HL-60/S4 (cell line): ENCODE data around the gene VPS35.
"Not testable (repeated sequence)": the region's sequence is repeated elsewhere in the genome, so short reads cannot be mapped to it uniquely, and the experiment has no call there.

Experiments used
- in situ Hi-C: fragments of 300-500 bp; cut with MboI; formaldehyde crosslinking; loops from 2 replicates; pipeline ENCODE4 v1.14.3; 2022; ENCODE audit warnings: low sequenced_read_pairs

Gene VPS35

DNA sequence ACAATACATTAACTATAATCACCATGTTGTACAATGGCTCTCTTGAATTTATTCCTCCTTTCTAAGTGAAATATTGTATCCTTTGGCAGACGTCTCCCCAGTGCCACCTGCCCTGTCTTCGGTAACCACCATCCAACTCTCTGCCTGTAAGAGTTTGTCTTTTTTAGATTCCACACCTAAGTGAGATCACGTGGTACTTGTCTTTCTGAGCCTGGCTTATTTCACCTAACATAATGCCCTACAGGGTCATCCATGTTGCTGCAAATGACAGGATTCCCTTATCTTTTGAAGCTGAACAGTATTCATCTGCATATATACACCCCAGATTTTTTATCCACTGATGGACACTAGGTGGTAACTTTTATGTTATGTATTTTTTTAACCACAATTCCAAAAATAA, 24.7 kb upstream of the VPS35 start:
- in situ Hi-C loops = no loop called here

DNA sequence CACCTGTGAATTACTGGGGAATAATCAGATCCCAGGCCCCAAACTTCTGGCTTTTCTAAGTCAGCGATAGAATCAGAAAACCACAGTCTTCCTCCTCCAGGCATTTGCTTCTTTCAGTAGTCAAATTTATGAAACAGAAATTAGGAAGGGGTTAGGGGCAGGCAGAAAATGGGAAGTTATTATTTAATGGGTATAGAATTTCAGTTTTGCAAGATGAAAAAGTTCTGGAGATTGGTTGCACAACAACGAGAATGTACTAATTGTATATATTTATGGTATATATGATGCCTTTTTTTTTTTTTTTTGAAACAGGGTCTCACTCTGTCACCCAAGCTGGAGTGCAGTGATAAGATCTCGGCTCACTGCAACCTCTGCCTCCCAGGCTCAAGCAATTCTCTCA, 23.9 kb upstream of the VPS35 start:
- in situ Hi-C loops = no loop called here

DNA sequence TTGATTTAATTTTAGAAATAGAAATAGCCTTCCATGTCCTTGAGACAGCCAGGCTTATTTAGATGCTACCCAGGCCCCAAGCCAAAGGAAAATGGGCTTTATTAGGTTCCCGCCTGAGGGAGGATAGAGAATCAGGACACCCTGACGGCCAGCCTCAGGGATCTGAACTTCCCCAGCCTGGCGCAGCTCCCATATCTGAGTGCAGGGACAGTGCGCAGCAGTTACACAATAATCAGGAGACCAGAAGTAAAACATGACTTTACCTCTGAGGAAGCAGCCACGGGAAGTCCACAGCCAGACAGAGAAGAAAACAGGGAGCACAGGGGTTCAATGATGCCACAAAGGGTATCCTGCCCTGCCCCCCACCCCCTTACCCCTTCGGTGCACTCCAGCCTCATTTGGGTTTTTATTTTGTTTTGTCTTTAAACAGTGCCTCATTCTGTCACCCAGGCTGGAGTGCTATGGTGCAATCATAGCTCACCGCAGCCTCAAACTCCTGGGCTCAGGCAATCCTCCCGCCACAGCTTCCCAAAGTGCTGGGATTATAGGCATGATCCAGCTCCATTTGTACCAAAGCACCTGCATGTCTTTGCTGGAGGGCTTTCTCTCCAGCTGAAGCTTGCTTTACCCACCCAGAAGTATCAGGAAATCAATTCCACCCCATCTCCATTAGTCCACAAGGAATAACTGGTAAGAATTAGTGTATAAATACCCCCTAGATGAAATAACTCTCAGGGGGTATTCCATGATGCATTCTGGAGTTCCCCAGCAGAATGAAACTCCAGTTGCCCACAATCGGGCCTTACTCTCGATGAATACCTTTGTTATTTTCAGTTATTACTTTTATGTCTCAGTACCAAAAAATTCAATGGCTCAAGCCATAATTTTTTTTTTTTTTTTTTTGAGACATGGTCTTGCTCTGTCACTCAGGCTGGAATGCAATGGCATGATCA, 22.4 kb upstream of the VPS35 start:
- in situ Hi-C loops = no loop called here

DNA sequence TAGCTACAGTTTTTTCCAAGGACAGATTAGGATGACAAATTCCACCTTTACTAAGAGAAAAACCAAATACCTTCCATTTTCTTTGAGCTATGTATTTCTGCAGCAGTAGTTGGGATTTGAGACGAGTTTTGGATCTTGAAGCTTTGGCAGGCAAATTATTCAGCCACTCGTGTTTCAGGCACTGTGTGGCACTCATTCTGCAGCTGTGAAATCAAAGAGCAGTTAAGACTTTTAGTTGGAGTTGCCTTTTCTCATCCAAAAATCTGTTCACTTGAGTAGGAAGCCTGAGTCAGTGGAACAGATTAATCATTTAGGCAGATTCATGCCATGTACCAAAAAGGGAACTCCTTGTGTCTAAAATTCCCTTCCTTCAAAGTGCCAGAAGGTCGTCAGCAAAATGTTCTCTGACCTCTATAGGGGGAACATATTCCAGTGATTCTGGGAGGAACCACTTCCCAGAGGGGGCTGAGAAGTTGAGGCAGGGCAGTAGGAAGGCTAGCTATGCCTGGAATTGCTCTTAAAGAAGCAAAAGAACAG, 20.6 kb upstream of the VPS35 start:
- in situ Hi-C loops = no loop called here

DNA sequence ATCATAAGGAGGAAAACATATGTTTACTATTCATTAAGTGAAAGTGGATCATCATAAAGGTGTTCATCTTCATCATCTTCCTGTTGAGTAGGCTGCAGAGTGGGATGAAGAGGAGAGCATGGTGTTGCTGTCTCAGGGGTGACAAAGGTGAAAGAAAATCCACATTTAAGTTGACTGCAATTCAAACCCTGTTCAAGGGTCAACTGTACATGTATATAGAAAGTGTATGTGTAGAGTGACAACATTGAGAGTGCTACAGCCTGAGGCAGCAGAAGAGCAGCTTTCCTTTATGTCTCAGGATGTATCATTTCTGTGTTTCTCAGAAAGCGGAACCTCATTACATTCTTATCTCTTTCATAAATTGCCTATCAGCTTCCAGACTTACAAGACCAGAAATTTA, 17.7 kb upstream of the VPS35 start:
- in situ Hi-C loops = no loop called here

DNA sequence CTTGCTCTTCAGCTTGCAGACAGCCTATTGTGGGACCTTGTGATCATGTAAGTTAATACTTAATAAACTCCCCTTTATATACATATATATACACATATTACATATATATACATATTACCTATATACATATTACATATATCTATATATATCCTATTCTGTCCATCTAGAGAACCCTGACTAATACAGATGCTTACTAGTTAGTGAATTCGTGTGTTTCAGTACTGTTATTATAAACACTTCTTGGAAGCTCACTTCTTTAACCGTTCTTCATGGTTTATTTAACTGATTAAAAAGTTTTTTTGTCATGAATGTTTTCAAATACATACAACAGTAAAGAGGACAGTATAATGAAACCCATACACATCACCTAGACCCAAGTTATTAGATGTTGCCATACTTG, 13.1 kb upstream of the VPS35 start:
- in situ Hi-C loops = no loop called here

DNA sequence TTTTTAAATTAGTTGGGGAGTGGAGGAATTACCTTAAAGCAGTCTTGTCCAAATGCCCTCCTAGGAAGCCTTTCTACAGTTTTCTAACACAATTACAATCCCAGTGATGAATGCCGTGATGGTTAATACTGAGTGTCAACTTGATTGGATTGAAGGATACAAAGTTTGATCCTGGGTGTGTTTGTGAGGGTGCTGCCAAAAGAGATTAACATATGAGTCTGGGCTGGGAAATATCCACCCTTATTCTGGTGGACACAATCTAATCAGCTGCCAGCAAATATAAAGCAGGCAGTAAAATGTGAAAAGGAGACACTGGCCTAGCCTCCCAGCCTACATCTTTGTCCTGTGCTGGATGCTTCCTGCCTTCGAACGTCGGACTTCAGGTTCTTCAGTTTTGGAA, 12.6 kb upstream of the VPS35 start:
- in situ Hi-C loops = no loop called here

DNA sequence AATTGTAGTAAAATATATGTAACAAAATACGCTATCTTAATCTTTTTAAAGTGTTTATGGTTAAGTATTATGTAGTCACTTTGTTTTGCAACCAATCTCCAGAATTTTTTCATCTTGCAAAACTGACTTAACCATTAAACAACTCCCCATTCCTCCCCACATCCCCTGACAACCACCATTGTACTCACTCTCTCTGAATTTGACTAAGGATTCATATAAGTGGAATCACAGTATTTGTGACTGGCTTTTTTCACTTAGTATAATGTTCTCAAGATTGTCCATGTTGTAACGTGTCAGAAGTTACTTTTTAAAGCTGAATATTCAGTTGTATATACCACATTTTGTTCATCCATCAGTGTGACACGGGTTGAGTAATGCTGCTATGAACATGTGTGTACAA, 11.1 kb upstream of the VPS35 start:
- in situ Hi-C loops = no loop called here

DNA sequence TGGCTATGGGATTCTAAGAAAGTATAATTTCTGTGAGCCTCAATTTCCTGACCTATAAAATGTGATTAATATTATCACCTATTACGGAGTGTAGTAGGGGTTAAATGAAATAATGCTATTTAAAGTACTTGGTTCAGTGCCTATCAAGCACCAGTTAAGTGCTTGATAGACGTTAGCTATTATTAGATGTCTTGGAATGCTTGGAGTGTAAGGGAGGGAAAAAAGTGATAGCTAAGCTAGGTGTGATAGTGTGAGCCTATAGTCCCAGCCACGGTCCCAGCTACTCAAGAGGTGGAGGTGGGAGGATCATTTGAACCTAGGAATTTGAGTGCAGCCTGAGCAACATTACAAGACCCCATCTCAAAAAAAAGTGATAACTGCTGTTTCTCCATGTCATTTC, 8.0 kb upstream of the VPS35 start:
- in situ Hi-C loops = no loop called here

DNA sequence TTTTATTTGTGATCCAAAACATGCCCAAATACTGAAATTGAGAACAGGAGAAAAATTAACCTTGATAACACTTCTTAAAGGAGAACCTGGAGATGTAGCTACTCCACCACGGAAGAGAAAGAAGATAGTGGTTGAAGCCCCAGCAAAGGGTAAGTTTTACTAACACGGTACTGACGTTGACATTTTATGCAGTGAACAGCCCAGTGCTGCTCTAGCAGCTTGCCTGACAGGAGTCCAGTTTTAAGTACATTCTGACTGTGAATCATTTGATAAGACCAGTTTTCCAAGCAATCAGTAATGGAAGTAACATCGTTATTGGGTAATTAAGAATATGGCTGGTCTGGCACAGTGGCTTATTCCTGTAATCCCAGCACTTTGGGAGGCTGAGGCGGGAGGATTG, 7.0 kb upstream of the VPS35 start:
- in situ Hi-C loops = no loop called here

DNA sequence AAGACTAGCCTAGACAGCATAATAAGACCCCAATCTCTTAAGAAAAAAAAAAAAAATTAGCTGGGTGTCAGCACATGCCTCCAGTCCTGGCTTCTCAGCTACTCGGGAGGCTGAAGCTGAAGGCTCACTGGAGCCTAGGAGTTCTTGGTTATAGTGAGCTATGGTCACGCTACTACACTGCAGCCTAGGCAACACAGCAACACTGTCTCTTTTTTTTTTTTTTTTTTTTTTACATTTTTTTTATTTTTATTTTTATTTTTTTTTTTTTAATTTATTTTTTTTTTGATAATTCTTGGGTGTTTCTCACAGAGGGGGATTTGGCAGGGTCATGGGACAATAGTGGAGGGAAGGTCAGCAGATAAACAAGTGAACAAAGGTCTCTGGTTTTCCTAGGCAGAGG, 4.6 kb upstream of the VPS35 start:
- in situ Hi-C loops = no loop called here

DNA sequence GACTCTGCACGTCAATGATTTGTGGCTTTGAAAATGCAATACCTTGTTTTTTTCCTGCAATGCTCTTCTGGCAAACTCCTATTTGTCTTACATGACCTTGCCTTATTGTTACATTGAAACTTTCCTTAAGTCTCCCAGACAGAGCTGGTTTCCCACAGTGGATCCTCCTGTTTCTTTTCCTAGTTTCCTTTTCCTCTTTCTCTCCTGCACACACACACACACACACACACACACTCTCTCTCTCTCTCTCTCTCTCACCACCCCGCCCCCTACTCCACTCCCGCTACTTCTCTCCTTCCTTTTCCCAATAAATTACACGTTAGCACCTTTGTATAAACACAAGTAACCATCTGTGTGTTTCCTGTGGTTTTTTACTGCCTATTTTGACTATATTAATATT, 2.7 kb upstream of the VPS35 start:
- in situ Hi-C loops = no loop called here

DNA sequence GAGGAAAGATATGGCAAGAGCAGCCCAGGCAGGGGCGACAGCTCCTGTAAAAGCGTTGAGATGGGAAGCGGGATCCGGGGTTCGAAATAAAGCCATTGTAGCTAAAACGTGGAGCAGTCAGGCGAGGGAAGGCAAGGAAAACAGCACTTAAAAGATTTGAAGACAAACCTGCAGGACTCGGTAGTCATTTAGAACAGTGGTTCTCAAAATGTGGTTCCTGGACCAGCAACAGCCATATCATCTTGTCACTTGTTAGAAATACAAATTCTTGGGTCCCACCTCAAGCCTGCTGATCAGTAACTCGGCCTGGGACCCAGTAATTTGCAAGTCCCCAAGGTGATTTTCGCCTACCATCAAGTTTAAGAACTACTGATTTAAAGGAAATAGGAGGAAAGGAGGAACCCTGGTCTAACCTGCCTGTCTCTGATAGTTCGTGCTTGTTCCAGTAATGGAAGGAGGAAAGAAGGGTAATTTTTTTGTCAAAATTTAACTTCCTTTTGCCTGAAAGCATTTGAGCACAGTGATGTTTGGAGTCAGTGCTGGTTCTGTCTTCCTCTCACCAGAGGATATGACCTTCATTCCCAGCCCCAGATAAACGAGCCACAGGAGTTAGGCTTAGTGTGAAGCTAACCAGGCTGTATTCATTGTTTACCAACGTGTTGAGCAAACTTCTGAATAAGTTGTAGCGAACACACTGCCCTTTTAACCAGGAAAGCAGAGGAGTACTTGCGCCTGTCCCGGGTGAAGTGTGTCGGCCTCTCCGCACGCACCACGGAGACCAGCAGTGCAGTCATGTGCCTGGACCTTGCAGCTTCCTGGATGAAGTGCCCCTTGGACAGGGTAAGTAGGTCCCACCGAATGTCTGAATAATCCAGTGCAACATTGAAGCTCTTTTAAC, 1.6 kb upstream of the VPS35 start:
- in situ Hi-C loops = no loop called here

DNA sequence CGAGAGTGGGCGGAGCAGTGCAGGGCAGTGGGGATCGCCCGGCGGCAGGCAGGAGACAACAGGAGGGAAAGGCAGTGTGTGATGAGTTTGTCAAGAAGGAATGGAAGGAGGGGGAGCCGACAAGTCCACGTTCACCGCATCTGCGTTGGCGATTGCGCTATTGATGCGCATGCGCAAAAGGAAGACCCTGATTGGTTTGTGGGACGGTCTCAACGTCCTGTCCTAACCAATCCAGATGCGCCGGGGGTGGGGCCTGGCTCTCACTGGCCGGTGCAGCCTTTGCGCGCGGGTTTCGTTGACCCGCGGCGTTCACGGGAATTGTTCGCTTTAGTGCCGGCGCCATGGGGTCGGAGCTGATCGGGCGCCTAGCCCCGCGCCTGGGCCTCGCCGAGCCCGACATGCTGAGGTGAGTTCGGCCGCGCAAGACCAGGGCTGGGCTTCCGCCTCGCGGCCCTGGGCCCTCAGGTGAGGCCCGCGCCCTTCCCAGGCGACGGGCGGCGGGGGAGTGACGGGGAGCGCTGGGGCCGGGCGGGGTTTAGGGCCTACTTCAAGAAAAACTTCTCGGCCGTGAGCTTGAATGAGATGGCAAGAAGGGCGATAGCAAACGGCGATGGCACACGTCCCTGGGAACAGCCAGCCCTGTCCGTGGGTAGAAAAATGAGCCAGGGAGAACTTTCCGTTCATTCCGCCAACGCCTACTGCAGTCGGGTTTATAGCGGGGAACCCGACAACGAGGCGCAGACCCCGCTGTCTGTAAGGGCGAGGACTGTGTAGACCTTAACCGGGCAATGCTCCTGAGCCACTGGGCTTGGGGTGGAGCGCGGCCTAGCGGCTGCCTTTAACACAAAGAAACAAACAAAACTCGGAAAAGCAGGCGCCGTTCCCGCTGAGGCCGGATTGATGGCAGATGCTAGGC, 645 bp upstream of the VPS35 start, which contains the start of gene ORC6:
Gene ORC6 (plus strand): TSS at position 295 of the 916 bp plus-strand sequence. CDS start 47 bp downstream, at position 342.
- in situ Hi-C loops = no loop called here

DNA sequence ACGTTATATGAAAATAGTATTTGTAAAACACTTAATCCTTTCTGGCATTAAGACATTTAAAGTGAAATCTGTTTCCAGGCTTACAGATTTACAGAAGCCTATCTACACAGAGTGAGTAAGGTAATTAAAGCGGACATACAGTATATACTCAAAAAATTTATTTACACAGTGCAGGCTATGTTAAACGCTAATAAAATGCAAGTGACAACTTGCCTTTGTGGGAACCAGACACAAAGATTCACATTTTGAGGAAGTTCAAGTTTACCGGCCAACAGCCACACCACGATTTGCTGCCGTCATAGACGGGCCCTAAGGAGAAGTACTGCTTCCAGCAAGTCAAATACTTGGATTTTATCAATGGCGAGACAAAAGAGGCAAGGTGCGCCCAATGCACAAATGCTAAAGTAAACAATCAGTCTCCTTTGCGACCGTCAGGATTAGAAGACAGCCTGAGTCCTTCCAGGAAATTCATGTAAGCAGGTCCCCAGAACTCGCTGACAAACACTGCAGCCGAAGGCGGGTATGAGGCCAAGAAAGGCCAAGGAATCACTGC, 801 bp downstream of the VPS35 start:
- in situ Hi-C loops = no loop called here

DNA sequence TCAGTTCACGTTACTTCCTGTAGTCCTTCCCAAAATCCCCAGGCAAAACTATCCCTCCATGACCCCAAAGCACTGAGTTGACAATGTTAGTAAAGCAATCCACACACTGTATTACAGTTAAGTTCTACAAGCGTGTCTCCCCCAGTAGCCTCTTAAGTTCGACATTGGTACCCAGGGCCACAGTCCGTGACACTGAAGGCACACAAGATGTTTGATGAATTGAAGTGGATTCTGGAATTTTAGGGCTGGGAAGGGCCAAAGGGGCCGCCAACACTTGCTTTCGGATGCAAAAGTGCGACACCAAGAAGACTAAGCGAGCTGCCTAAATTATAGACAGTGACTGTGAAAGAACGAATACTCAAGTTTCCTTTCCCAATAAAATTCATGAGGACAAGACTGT, 1.5 kb downstream of the VPS35 start:
- in situ Hi-C loops = no loop called here

DNA sequence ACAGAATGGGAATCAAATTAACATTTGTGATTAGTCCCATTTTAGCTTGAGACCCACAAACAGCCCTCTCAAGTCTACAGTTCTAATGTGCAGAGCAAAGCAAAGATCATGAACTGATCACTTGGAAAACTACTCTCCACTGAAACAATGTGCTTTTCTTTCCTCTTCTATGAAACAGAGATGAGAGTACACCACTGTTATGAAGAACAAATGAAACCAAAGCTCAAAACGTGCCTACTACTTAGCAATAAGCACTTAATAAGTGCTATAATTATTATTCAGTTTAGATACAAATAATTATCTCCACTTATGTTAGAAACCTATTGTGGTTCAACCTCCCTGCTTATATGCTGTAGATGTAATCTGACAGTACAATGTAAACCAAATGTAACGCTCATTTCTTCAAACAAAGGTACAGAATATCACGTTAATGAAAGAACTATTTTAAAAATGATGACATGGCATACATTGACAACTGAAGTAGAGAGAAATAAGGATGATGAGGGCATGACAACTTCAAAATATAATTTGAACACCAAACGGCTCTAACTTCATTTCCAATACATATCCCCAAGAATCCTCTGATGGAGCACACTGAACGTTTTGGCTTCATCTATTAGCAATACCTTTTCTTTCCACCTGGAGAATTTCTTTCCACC, 2.0 kb downstream of the VPS35 start:
- in situ Hi-C loops = no loop called here

DNA sequence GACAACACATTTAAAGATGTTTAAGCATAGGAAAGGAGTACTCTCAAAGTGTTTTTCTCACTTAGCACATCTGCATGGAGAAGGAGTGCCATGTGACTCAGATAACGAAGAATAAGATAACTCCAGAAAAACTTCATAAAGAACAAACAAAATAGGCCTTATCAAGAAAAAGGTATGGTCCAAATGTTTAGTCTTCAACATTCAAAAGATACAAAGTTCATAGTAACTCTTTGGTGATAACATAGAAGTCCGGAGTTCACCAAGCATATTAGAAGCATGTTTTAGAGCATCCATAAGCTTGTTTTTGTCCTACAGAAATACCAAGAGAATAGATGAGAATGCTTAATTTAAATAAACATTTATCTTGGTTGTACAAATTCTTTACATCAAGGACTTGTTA, 7.1 kb downstream of the VPS35 start:
- in situ Hi-C loops = not testable (repeated sequence)

DNA sequence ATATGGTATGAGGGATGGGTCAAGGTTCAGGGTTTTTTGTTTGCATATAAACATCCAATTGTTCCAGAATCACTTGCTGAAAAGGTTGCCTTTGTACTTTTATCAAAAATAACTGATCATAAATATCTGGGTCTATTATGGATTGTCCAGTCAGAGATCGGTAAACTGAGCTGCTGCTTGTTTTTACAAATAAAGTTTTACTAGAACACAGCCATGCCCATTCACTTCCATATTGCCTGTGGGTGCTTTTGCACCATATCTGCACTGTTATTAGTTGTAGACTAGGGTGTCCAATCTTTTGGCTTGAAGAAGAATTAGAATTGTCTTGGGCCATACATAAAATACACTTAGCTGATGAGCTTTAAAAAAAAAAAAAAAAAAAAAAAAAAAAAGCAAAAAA, 11.0 kb downstream of the VPS35 start:
- in situ Hi-C loops = not testable (repeated sequence)
